Measurements from ENCODE around the gene GRIP1.

DNA sequence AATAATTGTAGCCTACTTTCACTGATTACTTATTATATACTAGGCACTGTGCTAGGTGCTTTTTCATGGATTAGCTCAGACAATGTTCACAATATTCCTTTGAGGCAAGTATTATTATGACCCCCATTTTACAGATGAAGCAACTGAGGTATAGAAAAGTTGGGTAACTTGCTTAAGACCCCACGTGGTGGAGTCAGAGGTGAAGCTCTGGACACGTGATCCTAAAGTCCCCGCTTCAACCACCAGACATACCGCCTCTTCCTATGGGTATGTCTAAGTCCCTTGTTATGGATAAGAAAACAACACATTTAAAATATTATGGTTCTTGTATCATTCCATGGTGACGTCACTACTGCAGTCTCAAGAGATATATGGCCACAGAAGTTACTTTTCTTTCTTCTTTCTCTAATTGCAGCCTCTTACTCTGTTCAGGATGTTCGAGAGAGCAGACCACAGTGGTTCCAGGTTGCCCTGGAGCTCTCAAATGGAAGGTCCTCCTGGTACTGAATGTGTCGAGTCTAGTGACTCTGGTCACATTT, 218.9 kb downstream of the GRIP1 start:
- TF ChIP-seq, protein P1, sequence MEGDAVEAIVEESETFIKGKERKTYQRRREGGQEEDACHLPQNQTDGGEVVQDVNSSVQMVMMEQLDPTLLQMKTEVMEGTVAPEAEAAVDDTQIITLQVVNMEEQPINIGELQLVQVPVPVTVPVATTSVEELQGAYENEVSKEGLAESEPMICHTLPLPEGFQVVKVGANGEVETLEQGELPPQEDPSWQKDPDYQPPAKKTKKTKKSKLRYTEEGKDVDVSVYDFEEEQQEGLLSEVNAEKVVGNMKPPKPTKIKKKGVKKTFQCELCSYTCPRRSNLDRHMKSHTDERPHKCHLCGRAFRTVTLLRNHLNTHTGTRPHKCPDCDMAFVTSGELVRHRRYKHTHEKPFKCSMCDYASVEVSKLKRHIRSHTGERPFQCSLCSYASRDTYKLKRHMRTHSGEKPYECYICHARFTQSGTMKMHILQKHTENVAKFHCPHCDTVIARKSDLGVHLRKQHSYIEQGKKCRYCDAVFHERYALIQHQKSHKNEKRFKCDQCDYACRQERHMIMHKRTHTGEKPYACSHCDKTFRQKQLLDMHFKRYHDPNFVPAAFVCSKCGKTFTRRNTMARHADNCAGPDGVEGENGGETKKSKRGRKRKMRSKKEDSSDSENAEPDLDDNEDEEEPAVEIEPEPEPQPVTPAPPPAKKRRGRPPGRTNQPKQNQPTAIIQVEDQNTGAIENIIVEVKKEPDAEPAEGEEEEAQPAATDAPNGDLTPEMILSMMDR (IDR thresholded peaks at IDR 0.05; ENCODE audit: low read length): no peak
- TF ChIP-seq EZH2 (optimal IDR thresholded peaks at IDR 0.05; ENCODE audit: low read depth, low read length) (no peak), EZH2phosphoT487 (IDR thresholded peaks at IDR 0.05; ENCODE audit: low read length) (no peak)
